ENCODE results near the gene PDSS1.

DNA sequence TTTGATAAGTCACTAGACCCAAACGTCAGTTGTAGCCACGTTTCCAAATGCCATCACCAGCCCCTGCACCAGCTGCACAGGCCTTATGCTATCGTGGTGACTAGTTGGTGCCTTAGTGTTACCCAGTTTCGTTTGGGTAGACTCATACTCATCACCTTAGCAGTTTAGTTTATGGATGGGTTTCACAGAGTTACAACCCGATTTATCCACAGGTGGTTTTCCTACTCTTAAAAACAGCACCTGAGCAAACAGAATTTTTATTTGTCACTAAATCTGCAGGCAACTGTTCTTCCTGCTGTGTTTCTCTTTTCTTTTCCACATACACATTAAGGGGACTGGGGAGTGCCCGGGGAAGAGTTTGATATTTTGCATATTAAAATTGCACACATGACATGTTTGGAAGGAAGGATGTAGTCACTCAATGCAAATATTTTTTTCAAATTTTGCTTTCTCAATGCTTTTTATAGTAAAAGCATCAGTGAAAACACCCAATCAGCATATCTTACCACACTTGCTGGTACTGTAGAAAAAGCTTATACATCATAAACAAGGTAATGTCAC, 41.6 kb downstream of the PDSS1 start:
- TF ChIP-seq, protein P1, sequence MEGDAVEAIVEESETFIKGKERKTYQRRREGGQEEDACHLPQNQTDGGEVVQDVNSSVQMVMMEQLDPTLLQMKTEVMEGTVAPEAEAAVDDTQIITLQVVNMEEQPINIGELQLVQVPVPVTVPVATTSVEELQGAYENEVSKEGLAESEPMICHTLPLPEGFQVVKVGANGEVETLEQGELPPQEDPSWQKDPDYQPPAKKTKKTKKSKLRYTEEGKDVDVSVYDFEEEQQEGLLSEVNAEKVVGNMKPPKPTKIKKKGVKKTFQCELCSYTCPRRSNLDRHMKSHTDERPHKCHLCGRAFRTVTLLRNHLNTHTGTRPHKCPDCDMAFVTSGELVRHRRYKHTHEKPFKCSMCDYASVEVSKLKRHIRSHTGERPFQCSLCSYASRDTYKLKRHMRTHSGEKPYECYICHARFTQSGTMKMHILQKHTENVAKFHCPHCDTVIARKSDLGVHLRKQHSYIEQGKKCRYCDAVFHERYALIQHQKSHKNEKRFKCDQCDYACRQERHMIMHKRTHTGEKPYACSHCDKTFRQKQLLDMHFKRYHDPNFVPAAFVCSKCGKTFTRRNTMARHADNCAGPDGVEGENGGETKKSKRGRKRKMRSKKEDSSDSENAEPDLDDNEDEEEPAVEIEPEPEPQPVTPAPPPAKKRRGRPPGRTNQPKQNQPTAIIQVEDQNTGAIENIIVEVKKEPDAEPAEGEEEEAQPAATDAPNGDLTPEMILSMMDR (conservative IDR thresholded peaks at IDR 0.05; ENCODE audit: low read length), result no peak
- no peak for TF ChIP-seq EZH2phosphoT487 (IDR thresholded peaks at IDR 0.05; ENCODE audit: borderline replicate concordance)
